ENCODE measurements around the gene FBXL7. TPM values are rescaled to one million over a fixed set of nuclear protein-coding genes. Genes with fewer than 3 reads are reported as not detected.

Gene FBXL7
- total and polyA plus RNA-seq, 2 of the 8 experiments (the other 6 are each of a cell fraction or from before 2014, with no cell fraction given): 17.7 to 17.8 TPM

- TF ChIP-seq EGR1 (IDR thresholded peaks at IDR 0.05; ENCODE audit: borderline replicate concordance, low read depth, low read length): no peak
- TF ChIP-seq SP4 (IDR thresholded peaks at IDR 0.05; ENCODE audit: low read length): no peak
- no peak for TF ChIP-seq RBBP5 (IDR thresholded peaks at IDR 0.05; ENCODE audit: borderline replicate concordance, low read depth, low read length)
- TF ChIP-seq, protein P1, sequence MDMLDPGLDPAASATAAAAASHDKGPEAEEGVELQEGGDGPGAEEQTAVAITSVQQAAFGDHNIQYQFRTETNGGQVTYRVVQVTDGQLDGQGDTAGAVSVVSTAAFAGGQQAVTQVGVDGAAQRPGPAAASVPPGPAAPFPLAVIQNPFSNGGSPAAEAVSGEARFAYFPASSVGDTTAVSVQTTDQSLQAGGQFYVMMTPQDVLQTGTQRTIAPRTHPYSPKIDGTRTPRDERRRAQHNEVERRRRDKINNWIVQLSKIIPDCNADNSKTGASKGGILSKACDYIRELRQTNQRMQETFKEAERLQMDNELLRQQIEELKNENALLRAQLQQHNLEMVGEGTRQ (IDR thresholded peaks at IDR 0.05; ENCODE audit: low read length): no peak
- TF ChIP-seq, protein P2, sequence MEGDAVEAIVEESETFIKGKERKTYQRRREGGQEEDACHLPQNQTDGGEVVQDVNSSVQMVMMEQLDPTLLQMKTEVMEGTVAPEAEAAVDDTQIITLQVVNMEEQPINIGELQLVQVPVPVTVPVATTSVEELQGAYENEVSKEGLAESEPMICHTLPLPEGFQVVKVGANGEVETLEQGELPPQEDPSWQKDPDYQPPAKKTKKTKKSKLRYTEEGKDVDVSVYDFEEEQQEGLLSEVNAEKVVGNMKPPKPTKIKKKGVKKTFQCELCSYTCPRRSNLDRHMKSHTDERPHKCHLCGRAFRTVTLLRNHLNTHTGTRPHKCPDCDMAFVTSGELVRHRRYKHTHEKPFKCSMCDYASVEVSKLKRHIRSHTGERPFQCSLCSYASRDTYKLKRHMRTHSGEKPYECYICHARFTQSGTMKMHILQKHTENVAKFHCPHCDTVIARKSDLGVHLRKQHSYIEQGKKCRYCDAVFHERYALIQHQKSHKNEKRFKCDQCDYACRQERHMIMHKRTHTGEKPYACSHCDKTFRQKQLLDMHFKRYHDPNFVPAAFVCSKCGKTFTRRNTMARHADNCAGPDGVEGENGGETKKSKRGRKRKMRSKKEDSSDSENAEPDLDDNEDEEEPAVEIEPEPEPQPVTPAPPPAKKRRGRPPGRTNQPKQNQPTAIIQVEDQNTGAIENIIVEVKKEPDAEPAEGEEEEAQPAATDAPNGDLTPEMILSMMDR (IDR thresholded peaks at IDR 0.05; ENCODE audit: control extremely low read depth in 1 of 3, insufficient read depth in 1 of 3, low read depth in 1 of 3, low read length in 3 of 3): no peak
- TF ChIP-seq HDAC2 (IDR thresholded peaks at IDR 0.05; ENCODE audit: borderline replicate concordance in 1 of 2, low read depth in 2 of 2, low read length in 2 of 2): no peak
Observed at GRCh38 chr5:15951126-15951525, 451.1 kb downstream of the FBXL7 start (continued).

Data from H1 (cell line).